ENCODE results near the gene CGNL1. TPM values are rescaled to one million over a fixed set of nuclear protein-coding genes. Genes with fewer than 3 reads are reported as not detected.

CGNL1 gene
- total RNA-seq, 1 experiment from 2014 or later: 34.6 TPM

GRCh38 chr15:57596301-57596855 is 220.1 kb downstream of the CGNL1 start:
- H4K5ac ChIP-seq (ENCODE audit: insufficient read length, low read depth, low read length): no peak overlapping the region
- no peak overlapping the region for H2BK120ac ChIP-seq (ENCODE audit: low read depth, low read length, poor library complexity, severe bottlenecking)
- H2AFZ ChIP-seq (ENCODE audit: low read length): no peak overlapping the region
- peaks cover 2% of the 10 kb centered on the region for H3K23me2 ChIP-seq (ENCODE audit: insufficient read length, low read depth, low read length, poor library complexity, severe bottlenecking)
- WGBS (ENCODE audit: extremely low coverage, insufficient read length, low lambda C conversion rate): no CpG with 5 or more reads among the region's 8 CpGs
- H3K27ac ChIP-seq (ENCODE audit: insufficient read length, low read depth, low read length): no peak overlapping the region
- H3K23ac ChIP-seq (ENCODE audit: insufficient read length, low read depth, low read length): no peak overlapping the region
- DNase-seq: no peak
- no peaks in the 10 kb centered on the region for H3K9me3 ChIP-seq (ENCODE audit: control insufficient read depth, low read depth, low read length)
- H2AK5ac ChIP-seq (ENCODE audit: insufficient read length, low read length): no peak overlapping the region
- H4K91ac ChIP-seq (ENCODE audit: insufficient read length, low read depth, low read length): no peak overlapping the region
- Mint-ChIP-seq H3K36me3 (ENCODE audit: insufficient read depth in 1 of 3, low read depth in 3 of 3) (no peaks in the 10 kb centered on the region), H3K9me3 (no peaks in the 10 kb centered on the region), H3K4me1 (peaks cover 13 to 17% of the 10 kb centered on the region in 2 experiments), H3K27me3 (ENCODE audit: low read depth) (peaks cover 24% of the 10 kb centered on the region), H3K27ac (no peak overlapping the region), H3K4me3 (no peak overlapping the region)
- H3K79me1 ChIP-seq (ENCODE audit: insufficient read depth, low read depth, low read length, poor library complexity, severe bottlenecking): no peaks in the 10 kb centered on the region
- no peak for TF ChIP-seq CTCF (conservative IDR thresholded peaks at IDR 0.05)
- no peak overlapping the region for H2BK5ac ChIP-seq (ENCODE audit: insufficient read length, low read length)
- H3K9ac ChIP-seq (ENCODE audit: extremely low read depth, insufficient read length, low read length): no peak overlapping the region
- no peak overlapping the region for H3K56ac ChIP-seq (ENCODE audit: insufficient read length, low read depth, low read length)
- no peak overlapping the region for H3T11ph ChIP-seq (ENCODE audit: low read length)
- no peaks in the 10 kb centered on the region for H3K27me3 ChIP-seq (ENCODE audit: insufficient read depth, low read length)
- no peaks in the 10 kb centered on the region for H4K20me1 ChIP-seq (ENCODE audit: control insufficient read depth, insufficient read depth, insufficient read length)
- H2BK15ac ChIP-seq (ENCODE audit: low read depth, low read length): no peak overlapping the region
- H3K18ac ChIP-seq (ENCODE audit: insufficient read length, low read depth, low read length): no peak overlapping the region
- no peaks in the 10 kb centered on the region for H3K79me2 ChIP-seq (ENCODE audit: insufficient read depth, low read length)
- H3K14ac ChIP-seq (ENCODE audit: insufficient read depth, low read length): no peak overlapping the region
- H2BK12ac ChIP-seq (ENCODE audit: insufficient read length, low read depth, low read length): no peak overlapping the region
- no peak overlapping the region for H3K4ac ChIP-seq (ENCODE audit: low read depth, low read length)
- no peak overlapping the region for H2BK20ac ChIP-seq (ENCODE audit: low read depth, low read length, poor library complexity, severe bottlenecking)
- no peaks in the 10 kb centered on the region; the same call in 1 of the 2 replicates for H3K4me1 ChIP-seq (ENCODE audit: insufficient read depth, low read length)
- no peak overlapping the region for H3K4me2 ChIP-seq (ENCODE audit: insufficient read depth, insufficient read length, low read length)
- no peak overlapping the region for H4K8ac ChIP-seq (replicated peaks; ENCODE audit: insufficient read length, low read depth, low read length)
